Hepatocyte (in vitro differentiated cells): ENCODE results near the gene PDGFRB.

Experiments used
- CTCF ChIP-seq: fragments of 200-600 bp; sonication (generic); IDR thresholded peaks from 2 replicates; pipeline ENCODE4 v1.5.1; 2016; ENCODE audit warnings: antibody characterized with exemption, mild to moderate bottlenecking; ENCODE audit not compliant: poor library complexity
- EZH2 ChIP-seq: fragments of 200-600 bp; sonication (generic); IDR thresholded peaks from 2 replicates; pipeline ENCODE4 v1.6.1; 2016; ENCODE audit warnings: antibody characterized with exemption, mild to moderate bottlenecking, borderline replicate concordance

DNA sequence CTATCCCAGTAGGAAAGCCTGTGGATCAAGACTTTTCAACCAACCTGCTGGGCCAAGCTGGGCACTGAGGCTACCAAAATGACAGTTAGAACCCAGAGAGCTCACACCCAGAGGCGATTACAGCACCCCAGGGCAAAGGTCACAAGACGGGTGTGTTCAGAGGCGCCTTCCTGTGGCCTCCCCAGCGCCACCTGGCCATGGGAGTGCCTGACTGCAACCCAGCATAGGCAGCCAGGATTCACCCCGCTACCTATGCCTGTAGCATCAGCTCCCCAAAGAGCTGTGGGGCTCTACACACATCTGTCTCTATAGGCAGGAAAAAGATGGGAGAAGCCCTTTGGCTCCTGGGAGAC, 33.5 kb downstream of the PDGFRB start:
- TF ChIP-seq CTCF = peak; percentile 41
- no peak for TF ChIP-seq EZH2
